Activated CD8-positive, alpha-beta memory T cell treated with anti-CD3 and anti-CD28 coated beads for 24 hours (primary cell): ENCODE data around the gene RIPOR3.

ENCODE experiments used
- DNase-seq: peaks from one replicate; pipeline ENCODE4 v3.0.0-alpha.2; 2020

RIPOR3 gene

GRCh38 chr20:50586531-50587232 lies 104.7 kb downstream of the RIPOR3 start:
- no peak for DNase-seq

- no peak for DNase-seq
Measured at GRCh38 chr20:50585678-50586077, 105.7 kb downstream of the RIPOR3 start.

- DNase-seq, result no peak
Measured at GRCh38 chr20:50585214-50585613, 106.1 kb downstream of the RIPOR3 start.

- DNase-seq, result no peak
Measured at GRCh38 chr20:50584687-50585086, 106.7 kb downstream of the RIPOR3 start.

- no peak for DNase-seq
Measured at GRCh38 chr20:50583442-50584150, 107.7 kb downstream of the RIPOR3 start.

- DNase-seq, result no peak
Measured at GRCh38 chr20:50582591-50583234, 108.6 kb downstream of the RIPOR3 start.

- no peak for DNase-seq
Measured at GRCh38 chr20:50582092-50582491, 109.2 kb downstream of the RIPOR3 start.

GRCh38 chr20:50580842-50581544 lies 110.3 kb downstream of the RIPOR3 start:
- no peak for DNase-seq

- peak; percentile 86 for DNase-seq
Measured at GRCh38 chr20:50580016-50580747, 111.2 kb downstream of the RIPOR3 start.

- DNase-seq, result no peak
Measured at GRCh38 chr20:50579511-50579910, 111.8 kb downstream of the RIPOR3 start.

GRCh38 chr20:50578778-50579165 lies 112.6 kb downstream of the RIPOR3 start:
- DNase-seq, result no peak

GRCh38 chr20:50578061-50578777 lies 113.1 kb downstream of the RIPOR3 start:
- no peak for DNase-seq

- DNase-seq, result no peak
Measured at GRCh38 chr20:50577175-50578018, 113.9 kb downstream of the RIPOR3 start.

GRCh38 chr20:50575865-50576720 lies 115.2 kb downstream of the RIPOR3 start:
- peak; percentile 77 for DNase-seq

GRCh38 chr20:50574586-50574985 lies 116.8 kb downstream of the RIPOR3 start:
- DNase-seq, result peak; percentile 44

- peak; percentile 42 for DNase-seq
Measured at GRCh38 chr20:50574108-50574507, 117.2 kb downstream of the RIPOR3 start.

- DNase-seq, result peak; percentile 33
Measured at GRCh38 chr20:50572938-50573777, 118.2 kb downstream of the RIPOR3 start.

- no peak for DNase-seq
Measured at GRCh38 chr20:50571466-50571865, 119.9 kb downstream of the RIPOR3 start.
